ACC112 (cell line): ENCODE measurements around the gene TOMM40L.
A peak's percentile ranks its signal among the peaks of the same experiment; 100 is the strongest.
"Not testable (repeated sequence)": the region's sequence is repeated elsewhere in the genome, so short reads cannot be mapped to it uniquely, and the experiment has no call there.

Source experiments
- H2AFZ ChIP-seq: fragments of 200-600 bp; sonication (generic); one replicate; pipeline ENCODE4 v1.6.0; 2017; ENCODE audit warnings: antibody characterized with exemption, low read length; ENCODE audit not compliant: unreplicated experiment
- H3K27ac ChIP-seq: fragments of 200-600 bp; sonication (generic); 2 replicates; pipeline ENCODE4 v1.5.1; 2014; ENCODE audit warnings: low read depth, mild to moderate bottlenecking, antibody characterized with exemption, low read length, moderate library complexity
- H3K27me3 ChIP-seq: fragments of 200-600 bp; sonication (generic); 2 replicates; pipeline ENCODE4 v1.6.1; 2014; ENCODE audit warnings: mild to moderate bottlenecking, antibody characterized with exemption, low read length, moderate library complexity, mixed read lengths; ENCODE audit not compliant: insufficient read depth
- H3K36me3 ChIP-seq: fragments of 200-600 bp; sonication (generic); 2 replicates; pipeline ENCODE4 v1.6.1; 2016; ENCODE audit warnings: mild to moderate bottlenecking, antibody characterized with exemption, low read length, moderate library complexity, mixed read lengths; ENCODE audit not compliant: insufficient read depth
- H3K4me1 ChIP-seq: fragments of 200-600 bp; sonication (generic); one replicate; pipeline ENCODE4 v1.6.1; 2016; ENCODE audit warnings: low read length, mixed read lengths; ENCODE audit not compliant: insufficient read depth, unreplicated experiment, control insufficient read depth
- H3K4me3 ChIP-seq: fragments of 200-600 bp; sonication (generic); 2 replicates; pipeline ENCODE4 v1.5.1; 2014; ENCODE audit warnings: mild to moderate bottlenecking, low read depth, low read length
- H3K79me2 ChIP-seq: fragments of 200-600 bp; sonication (generic); one replicate; pipeline ENCODE4 v1.6.0; 2016; ENCODE audit warnings: low read length; ENCODE audit not compliant: control insufficient read depth, unreplicated experiment, insufficient read depth

The TOMM40L gene

DNA sequence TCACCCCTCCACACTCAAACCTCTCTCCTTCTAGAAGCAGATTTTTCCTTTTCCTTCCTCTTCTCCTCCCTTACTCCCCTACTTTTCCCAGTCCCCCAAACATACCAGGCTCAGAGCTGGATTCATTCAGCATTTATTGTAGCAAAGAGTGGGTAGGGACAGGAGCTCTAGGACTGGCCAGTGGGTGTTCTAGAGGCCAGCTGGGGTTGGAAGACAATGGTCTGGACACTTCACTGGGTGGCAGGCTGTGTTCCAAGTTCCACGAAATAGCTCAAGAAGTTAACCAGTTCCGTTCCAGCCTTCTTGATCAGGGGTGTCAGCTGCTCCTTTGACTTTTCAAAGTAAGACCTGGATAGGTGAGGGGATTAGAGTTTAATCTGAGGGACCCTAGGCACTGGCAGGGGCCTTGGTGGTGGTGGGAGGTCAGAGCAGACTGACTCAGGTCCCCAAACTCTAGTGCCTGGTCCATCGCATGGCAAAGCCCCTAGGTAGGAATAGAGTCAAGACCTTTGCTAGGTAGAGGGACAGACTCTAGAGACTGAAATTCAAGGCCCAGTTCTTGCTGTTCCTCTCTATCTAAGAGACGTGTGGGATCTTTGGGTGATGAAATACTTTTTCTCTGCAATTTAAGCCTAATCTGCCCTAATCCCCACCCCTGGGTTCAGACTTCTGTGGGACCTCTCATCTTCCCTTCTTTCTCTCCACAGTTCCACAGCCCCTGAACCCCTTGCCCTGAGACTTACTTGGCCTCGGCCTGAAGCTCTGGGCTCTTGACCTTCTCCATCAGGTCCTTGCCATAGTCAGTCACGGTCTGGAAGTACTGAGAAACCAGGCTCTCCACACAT is 3.5 kb upstream of the TOMM40L start:
- peaks cover 3% of the 10 kb centered on the region for H3K79me2 ChIP-seq
- no peak overlapping the region for H3K4me3 ChIP-seq
- H2AFZ ChIP-seq, result no peak overlapping the region
- H3K36me3 ChIP-seq, result no peaks in the 10 kb centered on the region
- H3K27me3 ChIP-seq, result no peaks in the 10 kb centered on the region
- H3K4me1 ChIP-seq, result peaks cover 22% of the 10 kb centered on the region
- H3K27ac ChIP-seq, result no peak overlapping the region

DNA sequence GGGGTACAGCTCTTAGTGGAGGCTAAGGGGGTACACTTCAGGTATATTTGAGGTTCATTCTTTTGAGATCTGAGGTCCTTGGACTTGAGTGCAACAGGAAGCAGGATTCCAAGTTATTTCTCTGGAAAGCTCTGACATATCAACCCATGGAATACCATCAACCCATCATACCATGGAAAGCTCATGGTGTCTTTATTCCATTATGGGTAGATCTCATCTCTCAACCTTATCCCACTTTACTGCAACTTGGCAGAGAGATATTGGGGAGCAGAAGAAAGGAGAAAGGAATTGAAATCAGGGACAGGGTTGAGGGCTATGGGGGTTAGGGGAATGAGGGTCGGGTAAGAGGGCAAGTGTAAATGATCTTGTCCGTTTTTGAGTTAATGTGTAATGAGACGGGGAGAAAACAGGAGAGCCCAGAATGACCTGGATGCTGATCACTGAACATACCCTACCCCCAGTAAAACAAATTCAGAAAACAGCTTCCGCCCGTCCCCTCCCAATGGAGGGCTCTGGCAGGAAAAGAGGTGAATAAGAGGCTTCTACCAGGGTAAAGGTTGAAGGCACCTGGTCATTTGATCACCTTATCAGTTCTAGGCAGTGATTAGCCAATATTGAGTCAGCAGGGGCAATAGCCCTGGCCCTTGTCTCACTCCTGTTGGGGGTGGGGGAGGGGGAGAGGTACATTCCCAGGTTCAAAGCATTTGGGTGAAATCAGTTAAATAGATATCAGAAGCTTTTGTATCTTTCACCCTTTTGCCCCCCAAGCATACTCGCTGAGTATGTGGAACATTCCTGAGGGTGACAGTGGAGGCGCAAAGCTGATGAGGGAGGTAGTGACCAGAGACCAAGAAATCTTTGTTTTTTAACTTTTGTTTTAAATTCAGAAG is 1.8 kb upstream of the TOMM40L start:
- Histone ChIP-seq H2AFZ (no peak overlapping the region), H3K4me3 (no peak overlapping the region), H3K4me1 (peaks cover 17% of the 10 kb centered on the region), H3K27me3 (no peaks in the 10 kb centered on the region), H3K79me2 (peaks cover 3% of the 10 kb centered on the region), H3K36me3 (no peaks in the 10 kb centered on the region), H3K27ac (no peak overlapping the region)

DNA sequence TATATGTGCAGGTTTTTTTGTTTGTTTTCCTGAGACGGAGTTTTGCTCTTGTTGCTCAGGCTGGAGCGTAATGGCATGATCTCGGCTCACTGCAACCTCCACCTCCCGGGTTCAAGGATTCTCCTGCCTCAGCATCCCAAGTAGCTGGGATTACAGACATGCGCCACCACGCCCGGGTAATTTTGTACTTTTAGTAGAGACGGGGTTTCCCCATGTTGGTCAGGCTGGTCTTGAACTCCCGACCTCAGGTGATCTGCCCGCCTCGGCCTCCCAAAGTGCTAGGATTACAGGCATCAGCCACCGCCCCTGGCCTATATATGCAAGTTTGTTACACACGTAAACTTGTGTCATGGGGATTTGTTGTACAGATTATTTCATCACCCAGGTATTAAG is 1.2 kb upstream of the TOMM40L start:
- H3K27me3 ChIP-seq, H3K36me3 ChIP-seq, H2AFZ ChIP-seq, H3K79me2 ChIP-seq, H3K27ac ChIP-seq, H3K4me3 ChIP-seq: not testable (repeated sequence)
- H3K4me1 ChIP-seq, result peaks cover 17% of the 10 kb centered on the region

DNA sequence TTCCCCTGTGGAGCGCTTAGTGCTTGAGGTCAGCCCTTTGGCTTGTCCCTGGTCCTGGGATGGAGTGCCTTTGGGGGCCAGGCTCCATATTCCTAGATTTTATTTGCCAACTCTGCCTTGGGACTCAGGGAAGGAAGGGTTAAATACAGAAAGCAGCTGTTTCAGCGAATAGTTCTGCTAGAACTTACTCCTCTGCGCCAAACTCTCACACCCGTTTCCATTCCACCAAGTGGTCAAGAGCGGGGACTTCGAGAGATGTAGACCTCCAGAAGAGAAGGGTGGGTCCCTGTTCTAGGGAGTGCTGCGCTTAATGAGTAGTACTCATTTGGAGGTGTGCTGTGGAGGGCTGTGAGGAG is 704 bp upstream of the TOMM40L start:
- peak overlapping the region; percentile 36; the same call in 1 of the 2 replicates for H3K27ac ChIP-seq
- no peaks in the 10 kb centered on the region for H3K36me3 ChIP-seq
- H3K79me2 ChIP-seq, result peaks cover 3% of the 10 kb centered on the region
- peak overlapping the region; percentile 76 for H2AFZ ChIP-seq
- peak overlapping the region; percentile 10; the same call in 1 of the 2 replicates for H3K4me3 ChIP-seq
- H3K27me3 ChIP-seq, result no peaks in the 10 kb centered on the region
- peaks cover 17% of the 10 kb centered on the region for H3K4me1 ChIP-seq

DNA sequence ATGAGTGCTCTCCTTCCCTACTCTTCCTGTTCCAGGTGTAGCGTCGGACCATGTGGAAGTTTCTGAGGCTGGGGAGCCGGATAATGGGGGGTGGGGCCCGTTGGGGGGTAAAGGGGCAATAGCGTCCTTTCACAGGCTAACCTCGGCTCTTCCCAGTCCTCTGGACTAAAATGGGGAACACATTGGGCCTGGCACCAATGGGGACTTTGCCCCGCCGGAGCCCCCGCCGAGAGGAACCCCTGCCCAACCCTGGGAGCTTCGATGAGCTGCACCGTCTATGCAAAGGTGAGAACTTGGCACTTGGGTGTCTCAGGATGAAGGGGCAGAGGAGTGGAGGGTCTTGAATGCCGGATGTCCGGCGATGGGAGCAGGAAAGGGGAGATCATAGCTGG is 456 bp downstream of the TOMM40L start:
- Histone ChIP-seq H3K27ac (peak overlapping the region; percentile 52), H3K79me2 (peaks cover 3% of the 10 kb centered on the region), H3K4me3 (peak overlapping the region; percentile 93), H3K27me3 (no peaks in the 10 kb centered on the region), H3K36me3 (no peaks in the 10 kb centered on the region), H3K4me1 (peaks cover 17% of the 10 kb centered on the region), H2AFZ (peak overlapping the region; percentile 98)

DNA sequence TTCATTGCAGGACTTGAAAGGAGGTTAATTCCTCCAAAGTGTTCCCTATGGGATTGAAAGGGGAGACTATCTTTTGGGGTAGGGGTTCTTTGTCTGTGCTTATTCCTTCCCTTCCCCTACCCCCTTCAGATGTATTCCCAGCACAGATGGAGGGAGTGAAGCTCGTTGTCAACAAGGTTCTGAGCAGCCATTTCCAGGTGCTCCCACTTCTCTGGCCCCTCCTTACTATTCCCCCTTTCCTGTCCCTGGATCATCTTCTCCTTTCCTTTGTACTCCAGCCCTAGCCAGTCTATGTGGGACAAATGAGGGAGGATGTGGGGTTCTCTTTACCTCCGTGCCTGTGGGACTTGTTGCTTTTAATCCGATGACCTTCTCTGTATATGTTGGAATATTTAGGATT is 899 bp downstream of the TOMM40L start:
- H3K4me1 ChIP-seq, result peaks cover 17% of the 10 kb centered on the region
- H3K4me3 ChIP-seq, result peak overlapping the region; percentile 93
- H3K27ac ChIP-seq, result peak overlapping the region; percentile 52
- H3K27me3 ChIP-seq, result no peaks in the 10 kb centered on the region
- peak overlapping the region; percentile 98 for H2AFZ ChIP-seq
- H3K36me3 ChIP-seq, result no peaks in the 10 kb centered on the region
- peaks cover 3% of the 10 kb centered on the region for H3K79me2 ChIP-seq

DNA sequence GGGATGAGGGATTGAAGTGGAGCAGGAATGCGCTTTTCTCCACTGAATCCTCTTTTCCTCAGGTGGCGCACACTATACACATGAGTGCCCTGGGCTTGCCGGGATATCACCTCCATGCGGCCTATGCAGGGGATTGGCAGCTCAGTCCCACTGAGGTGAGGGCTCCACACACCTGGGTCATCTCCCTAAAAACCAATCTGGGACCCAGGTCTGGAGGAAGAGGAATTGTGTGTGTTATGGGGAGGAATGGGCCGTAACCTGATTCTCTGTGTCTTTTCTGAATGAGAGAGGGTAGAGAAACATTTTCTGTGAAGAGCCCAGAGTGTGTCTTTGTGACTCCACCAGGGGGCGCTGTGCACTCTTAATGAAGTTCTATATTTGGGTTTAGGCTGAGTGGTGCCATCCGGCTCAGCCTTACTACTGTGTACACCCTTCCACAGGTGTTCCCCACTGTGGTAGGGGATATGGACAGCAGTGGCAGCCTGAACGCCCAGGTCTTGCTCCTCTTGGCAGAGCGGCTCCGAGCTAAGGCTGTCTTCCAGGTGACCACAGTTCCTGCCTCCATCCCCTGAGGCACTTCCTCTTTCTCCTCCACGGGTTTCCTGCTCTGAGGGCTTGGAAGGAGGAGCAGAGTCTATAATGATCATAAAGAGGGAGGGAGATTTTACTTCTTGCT is 1.5 kb downstream of the TOMM40L start:
- peak overlapping the region; percentile 52 for H3K27ac ChIP-seq
- H3K27me3 ChIP-seq, result no peaks in the 10 kb centered on the region
- peak overlapping the region; percentile 93 for H3K4me3 ChIP-seq
- H3K79me2 ChIP-seq, result peaks cover 3% of the 10 kb centered on the region
- peaks cover 17% of the 10 kb centered on the region for H3K4me1 ChIP-seq
- H2AFZ ChIP-seq, result peak overlapping the region; percentile 87
- H3K36me3 ChIP-seq, result no peaks in the 10 kb centered on the region

DNA sequence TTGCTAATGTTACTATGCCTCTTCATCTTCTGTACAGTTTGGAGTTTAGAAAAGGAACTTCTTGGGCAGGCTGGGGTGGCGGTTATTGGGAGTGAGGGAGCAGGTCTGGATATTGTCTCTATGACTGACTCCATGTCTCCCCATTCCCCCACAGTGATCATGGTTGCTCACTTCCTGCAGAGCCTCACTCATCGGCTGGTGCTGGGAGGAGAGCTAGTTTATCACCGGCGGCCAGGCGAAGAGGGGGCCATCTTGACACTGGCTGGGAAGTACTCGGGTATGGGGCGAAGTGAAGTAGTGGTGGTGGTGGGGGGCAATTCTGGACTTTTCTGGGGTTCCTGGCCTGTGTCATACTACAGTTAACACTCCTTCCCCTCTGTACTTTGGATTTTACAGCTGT is 2.2 kb downstream of the TOMM40L start:
- Histone ChIP-seq H3K4me3 (no peak overlapping the region), H2AFZ (no peak overlapping the region), H3K4me1 (peaks cover 17% of the 10 kb centered on the region)

DNA sequence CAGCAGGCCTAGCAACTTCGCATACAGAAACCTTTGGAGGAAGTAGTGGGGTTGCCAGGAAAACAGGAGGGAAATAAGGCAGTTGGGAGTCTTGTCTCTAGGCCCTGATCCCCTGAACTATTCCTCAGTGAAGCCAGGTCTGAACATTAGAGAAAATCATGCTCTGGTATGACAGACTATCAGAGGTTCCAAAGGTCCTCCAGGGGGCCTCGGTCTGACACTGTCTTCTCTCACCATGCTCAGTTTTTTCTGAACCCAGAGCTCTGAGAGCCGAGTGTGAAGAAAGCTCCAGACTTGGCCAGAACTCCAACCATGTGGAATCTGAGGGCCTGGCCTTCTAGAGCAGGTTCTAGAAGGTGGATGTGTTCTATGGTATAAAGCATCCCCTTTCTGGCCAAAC is 4.0 kb downstream of the TOMM40L start:
- Histone ChIP-seq H3K4me1 (peaks cover 17% of the 10 kb centered on the region), H3K4me3 (no peak overlapping the region), H2AFZ (no peak overlapping the region), H3K79me2 (peaks cover 3% of the 10 kb centered on the region), H3K36me3 (no peaks in the 10 kb centered on the region), H3K27ac (no peak overlapping the region), H3K27me3 (no peaks in the 10 kb centered on the region)

More for the DNA sequence above, 2.2 kb downstream of the TOMM40L start:
- Histone ChIP-seq H3K36me3 (no peaks in the 10 kb centered on the region), H3K27me3 (no peaks in the 10 kb centered on the region), H3K79me2 (peaks cover 3% of the 10 kb centered on the region), H3K27ac (no peak overlapping the region)

DNA sequence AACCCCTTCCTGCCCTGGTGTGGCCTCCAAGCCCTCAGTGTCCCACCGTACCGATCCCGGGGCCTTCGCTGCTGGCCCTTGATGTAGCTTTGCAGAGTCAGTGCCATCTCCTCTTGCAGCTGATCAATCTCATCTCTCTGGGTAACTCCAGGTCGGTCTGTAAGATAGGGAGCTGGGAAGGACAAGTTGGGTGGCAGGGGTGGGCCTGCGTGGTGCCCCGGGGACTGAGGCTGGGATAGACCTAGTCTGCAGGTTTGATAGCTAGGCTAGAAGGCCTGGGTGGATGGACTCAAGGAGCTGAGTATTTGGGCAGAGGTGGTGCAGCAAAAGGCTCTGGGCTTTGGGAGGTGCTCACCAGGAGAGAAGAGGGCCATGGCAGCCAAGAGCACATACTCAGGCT is 4.9 kb downstream of the TOMM40L start:
- Histone ChIP-seq H3K4me3 (no peak overlapping the region), H3K79me2 (peaks cover 3% of the 10 kb centered on the region), H2AFZ (no peak overlapping the region), H3K36me3 (no peaks in the 10 kb centered on the region), H3K27me3 (no peaks in the 10 kb centered on the region), H3K4me1 (peaks cover 13% of the 10 kb centered on the region), H3K27ac (no peak overlapping the region)
